Suprapubic skin (tissue), 4 donors: ENCODE results near the gene PRM2. TPM values are rescaled to one million over a fixed set of nuclear protein-coding genes. Genes with fewer than 3 reads are reported as not detected.

Experiments
- DNase-seq, 2 donors: peaks; one replicate each; pipeline ENCODE4 v3.0.0-alpha.2; 2019; ENCODE audit warnings: low spot score in 2 of 2
- H3K27ac ChIP-seq: fragments of 200-600 bp; sonication (generic); one replicate; pipeline ENCODE4 v1.5.1; 2019
- H3K27me3 ChIP-seq: fragments of 200-600 bp; sonication (generic); one replicate; pipeline ENCODE4 v1.5.1; 2019
- H3K36me3 ChIP-seq: fragments of 200-600 bp; sonication (generic); one replicate; pipeline ENCODE4 v1.5.1; 2019
- H3K4me1 ChIP-seq: fragments of 200-600 bp; sonication (generic); one replicate; pipeline ENCODE4 v1.5.1; 2019
- H3K4me3 ChIP-seq: fragments of 200-600 bp; sonication (generic); one replicate; pipeline ENCODE4 v1.5.1; 2019; ENCODE audit warnings: mild to moderate bottlenecking
- H3K9me3 ChIP-seq: fragments of 200-600 bp; sonication (generic); one replicate; pipeline ENCODE4 v1.5.1; 2019
- EP300 ChIP-seq: sonication (generic); formaldehyde crosslinking; IDR thresholded peaks from one replicate; pipeline ENCODE4 v1.6.1; 2017; ENCODE audit warnings: antibody characterized with exemption
- POLR2A ChIP-seq, 2 donors: fragments of 450-650 bp; IDR thresholded peaks; one replicate each; pipeline ENCODE4 v1.6.1; 2017; ENCODE audit warnings: antibody characterized with exemption in 2 of 2, mild to moderate bottlenecking in 2 of 2, moderate library complexity in 2 of 2
- POLR2AphosphoS5 ChIP-seq, 3 donors: sonication (generic); formaldehyde crosslinking; IDR thresholded peaks; one replicate each; pipeline ENCODE4 v1.6.1; 2017; ENCODE audit warnings: antibody characterized with exemption in 3 of 3
- WGBS: methylation state at CpG from one replicate; pipeline ENCODE4 v1.1.5; 2018; 5-methylcytosine and 5-hydroxymethylcytosine counted together
- total RNA-seq, 4 donors: library from RNA; depleted of rRNA; stranded (reverse); fragments of >200 nt; gene quantifications; one replicate each; pipeline ENCODE4 v1.1.0, GENCODE V29; 2016
- TF ChIP-seq, protein P1 (sequence below), 2 donors: fragments of 200-600 bp in 1 of 2; fragments of 450-650 bp in 1 of 2; sonication (generic) in 1 of 2; IDR thresholded peaks; one replicate each; pipeline ENCODE4 v1.5.1; 2016 to 2019; ENCODE audit warnings: antibody characterized with exemption in 2 of 2, mild to moderate bottlenecking in 1 of 2, moderate library complexity in 1 of 2

PRM2 gene
- total RNA-seq, 4 donors from 2014 or later: not detected

DNA sequence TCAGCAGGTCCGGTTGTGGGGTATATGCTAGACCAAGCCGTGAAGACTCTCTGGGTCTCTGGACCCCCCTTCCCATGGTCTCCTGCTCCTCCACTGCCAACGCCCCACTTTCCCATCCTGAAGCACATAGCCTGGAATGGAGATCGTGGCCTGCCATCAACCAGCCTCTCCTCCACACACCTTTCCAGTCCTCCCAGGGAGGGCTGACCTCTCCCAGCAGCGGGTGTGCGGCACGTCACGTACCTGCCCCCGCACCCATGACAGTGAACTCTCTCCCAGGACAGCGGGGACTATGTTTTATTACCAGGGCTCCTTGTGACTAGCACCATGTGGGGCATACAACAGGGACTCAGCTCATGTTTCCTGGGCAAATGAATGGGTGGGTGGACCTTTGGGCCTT lies 4.7 kb downstream of the PRM2 start:
- no peaks in the 10 kb centered on the region for H3K27me3 ChIP-seq
- no peaks in the 10 kb centered on the region for H3K36me3 ChIP-seq
- peaks cover 8% of the 10 kb centered on the region for H3K4me1 ChIP-seq
- H3K9me3 ChIP-seq: no peaks in the 10 kb centered on the region
- TF ChIP-seq POLR2AphosphoS5 (IDR thresholded peaks at IDR 0.05): no peak
- TF ChIP-seq, protein P1, sequence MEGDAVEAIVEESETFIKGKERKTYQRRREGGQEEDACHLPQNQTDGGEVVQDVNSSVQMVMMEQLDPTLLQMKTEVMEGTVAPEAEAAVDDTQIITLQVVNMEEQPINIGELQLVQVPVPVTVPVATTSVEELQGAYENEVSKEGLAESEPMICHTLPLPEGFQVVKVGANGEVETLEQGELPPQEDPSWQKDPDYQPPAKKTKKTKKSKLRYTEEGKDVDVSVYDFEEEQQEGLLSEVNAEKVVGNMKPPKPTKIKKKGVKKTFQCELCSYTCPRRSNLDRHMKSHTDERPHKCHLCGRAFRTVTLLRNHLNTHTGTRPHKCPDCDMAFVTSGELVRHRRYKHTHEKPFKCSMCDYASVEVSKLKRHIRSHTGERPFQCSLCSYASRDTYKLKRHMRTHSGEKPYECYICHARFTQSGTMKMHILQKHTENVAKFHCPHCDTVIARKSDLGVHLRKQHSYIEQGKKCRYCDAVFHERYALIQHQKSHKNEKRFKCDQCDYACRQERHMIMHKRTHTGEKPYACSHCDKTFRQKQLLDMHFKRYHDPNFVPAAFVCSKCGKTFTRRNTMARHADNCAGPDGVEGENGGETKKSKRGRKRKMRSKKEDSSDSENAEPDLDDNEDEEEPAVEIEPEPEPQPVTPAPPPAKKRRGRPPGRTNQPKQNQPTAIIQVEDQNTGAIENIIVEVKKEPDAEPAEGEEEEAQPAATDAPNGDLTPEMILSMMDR (IDR thresholded peaks at IDR 0.05): no peak
- TF ChIP-seq POLR2A (IDR thresholded peaks at IDR 0.05): no peak
- no peak for TF ChIP-seq EP300
- DNase-seq: no peak
- 100% methylated on average over 10 of the region's 10 CpGs for WGBS
- no peak overlapping the region for H3K27ac ChIP-seq
- H3K4me3 ChIP-seq: no peak overlapping the region

DNA sequence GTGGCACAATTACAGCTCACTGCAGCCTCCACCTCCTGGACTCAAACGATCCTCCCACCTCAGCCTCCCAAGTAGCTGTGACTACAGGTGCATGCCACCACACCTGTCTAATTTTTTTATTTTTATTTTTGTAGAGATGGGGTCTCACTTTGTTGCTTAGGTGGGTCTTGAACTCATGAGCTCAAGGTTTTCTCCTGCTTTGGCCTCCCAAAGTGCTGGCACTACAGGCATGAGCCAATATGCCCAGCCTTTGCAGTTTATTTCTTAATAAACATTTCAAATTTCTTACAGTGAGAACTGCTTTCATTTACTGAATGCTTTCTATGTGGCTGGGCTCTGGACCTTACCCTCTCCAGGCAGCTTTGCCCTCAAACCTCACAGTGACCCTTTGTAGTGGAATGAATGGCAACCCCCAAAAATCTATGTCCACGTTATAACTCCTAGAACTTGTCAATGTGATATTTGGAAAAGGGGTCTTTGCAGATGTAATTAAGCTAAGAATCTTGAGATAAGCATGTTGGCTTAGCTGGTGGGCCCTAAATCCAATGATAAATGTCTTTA lies 5.6 kb downstream of the PRM2 start:
- no peaks in the 10 kb centered on the region for H3K36me3 ChIP-seq
- no peak overlapping the region for H3K4me3 ChIP-seq
- 94% methylated on average over 2 of the region's 2 CpGs for WGBS
- no peak overlapping the region for H3K27ac ChIP-seq
- peaks cover 8% of the 10 kb centered on the region for H3K4me1 ChIP-seq
- no peaks in the 10 kb centered on the region for H3K9me3 ChIP-seq
- DNase-seq: no peak
- H3K27me3 ChIP-seq: no peaks in the 10 kb centered on the region
- no peak for TF ChIP-seq POLR2AphosphoS5 (IDR thresholded peaks at IDR 0.05)
- TF ChIP-seq EP300: no peak
- no peak for TF ChIP-seq POLR2A (IDR thresholded peaks at IDR 0.05)
- TF ChIP-seq, protein P1 (IDR thresholded peaks at IDR 0.05): no peak

DNA sequence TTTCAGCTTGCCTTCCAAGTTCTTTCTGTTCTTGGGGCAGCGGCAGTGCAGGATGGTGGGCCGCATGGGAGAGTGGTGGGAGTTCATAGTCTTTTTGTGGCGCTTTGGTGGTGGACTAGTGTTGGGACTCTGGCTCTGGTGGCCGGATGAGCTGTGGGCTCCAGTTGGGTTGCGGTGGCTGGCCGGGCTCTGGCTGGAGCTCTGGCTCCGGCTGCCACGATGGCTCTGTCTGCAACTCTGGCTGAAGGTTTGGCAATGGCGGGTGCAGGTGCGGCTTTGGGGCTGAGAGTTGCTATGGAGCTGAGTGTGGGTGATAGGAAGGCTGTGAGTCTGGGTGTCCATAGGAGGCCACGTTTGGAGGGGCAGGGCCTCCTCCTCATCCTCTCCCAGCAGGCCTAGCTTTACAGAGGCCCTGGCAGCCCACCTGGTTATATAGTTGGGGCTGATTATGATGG lies 7.3 kb downstream of the PRM2 start, which contains the start of gene TNP2:
TSS of gene TNP2 (minus strand) at position 405 of the 455 bp plus-strand sequence. CDS start at position 342, 63 bp downstream.
- H3K36me3 ChIP-seq: no peaks in the 10 kb centered on the region
- no peak for TF ChIP-seq EP300
- TF ChIP-seq POLR2AphosphoS5 (IDR thresholded peaks at IDR 0.05): no peak
- TF ChIP-seq, protein P1 (IDR thresholded peaks at IDR 0.05): no peak
- no peak for TF ChIP-seq POLR2A (IDR thresholded peaks at IDR 0.05)
- no peaks in the 10 kb centered on the region for H3K9me3 ChIP-seq
- no peak for DNase-seq
- peaks cover 8% of the 10 kb centered on the region for H3K4me1 ChIP-seq
- 92% methylated on average over 11 of the region's 11 CpGs for WGBS
- H3K4me3 ChIP-seq: no peak within 1 kb of the TSS
- H3K27me3 ChIP-seq: no peaks in the 10 kb centered on the region
- H3K27ac ChIP-seq: no peak within 1 kb of the TSS

DNA sequence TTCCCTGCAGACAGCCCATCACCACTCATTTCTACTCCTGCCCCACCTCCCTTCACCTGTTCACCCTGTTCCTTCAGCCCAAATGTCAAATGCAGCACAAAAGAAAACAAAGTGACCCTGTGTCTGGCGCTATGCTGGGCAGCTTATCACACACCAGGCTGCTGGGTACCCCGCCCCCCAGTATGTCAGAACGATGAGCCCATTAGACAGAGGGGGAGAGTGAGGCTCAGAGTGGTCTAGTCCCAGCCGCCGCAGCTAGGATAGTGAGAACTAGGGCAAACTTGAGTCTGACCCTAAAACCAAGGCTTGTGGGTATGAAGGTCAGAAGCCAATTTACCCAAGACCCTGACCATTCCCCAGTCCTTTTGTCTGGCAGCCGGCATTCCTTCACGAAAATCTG lies 11.2 kb downstream of the PRM2 start:
- no peaks in the 10 kb centered on the region for H3K4me1 ChIP-seq
- H3K36me3 ChIP-seq: no peaks in the 10 kb centered on the region
- no peak overlapping the region for H3K27ac ChIP-seq
- H3K27me3 ChIP-seq: no peaks in the 10 kb centered on the region
- H3K9me3 ChIP-seq: no peaks in the 10 kb centered on the region
- no peak overlapping the region for H3K4me3 ChIP-seq
- no peak for DNase-seq
- 94% methylated on average over 7 of the region's 7 CpGs for WGBS
- TF ChIP-seq EP300 (no peak), POLR2A (IDR thresholded peaks at IDR 0.05) (no peak), POLR2AphosphoS5 (IDR thresholded peaks at IDR 0.05) (no peak)
- TF ChIP-seq, protein P1 (IDR thresholded peaks at IDR 0.05): no peak

DNA sequence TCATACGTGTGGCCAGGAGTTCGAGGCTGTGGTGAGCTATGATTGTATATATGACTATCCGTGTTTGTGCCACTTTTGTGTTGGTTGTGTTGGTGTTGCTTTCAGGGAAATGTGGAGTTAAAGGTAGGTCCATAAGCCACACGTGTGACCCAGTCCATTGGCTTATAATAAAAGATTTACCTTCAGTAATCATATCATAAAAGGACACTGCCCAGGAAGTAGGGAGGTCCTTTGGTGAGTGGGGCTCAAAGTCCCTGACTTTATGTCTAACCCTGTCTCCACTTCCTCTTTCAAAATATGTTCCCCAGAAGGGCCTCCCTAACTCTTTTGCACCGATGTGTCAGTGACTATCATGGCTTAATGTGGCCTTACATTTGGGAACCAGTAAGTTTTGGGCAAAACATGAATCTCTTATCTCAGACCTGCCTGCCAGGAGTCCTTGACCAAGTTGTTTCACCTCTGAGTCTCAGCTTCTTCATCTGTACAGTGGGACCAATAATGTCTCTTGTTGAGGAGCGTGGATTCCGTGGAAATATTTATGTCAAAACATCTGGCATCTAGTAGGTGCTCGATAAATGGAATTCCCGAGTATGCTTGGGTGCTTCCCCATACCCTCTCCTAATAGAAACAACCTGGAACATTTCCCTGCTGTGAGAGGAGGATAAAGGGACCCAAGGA lies 12.0 kb downstream of the PRM2 start:
- no peak for DNase-seq
- Histone ChIP-seq H3K36me3 (no peaks in the 10 kb centered on the region), H3K4me1 (peaks cover 4% of the 10 kb centered on the region), H3K4me3 (no peak overlapping the region), H3K9me3 (no peaks in the 10 kb centered on the region), H3K27ac (no peak overlapping the region), H3K27me3 (no peaks in the 10 kb centered on the region)
- WGBS: 82% methylated on average over 9 of the region's 9 CpGs
- TF ChIP-seq POLR2A (IDR thresholded peaks at IDR 0.05) (no peak), EP300 (no peak), POLR2AphosphoS5 (IDR thresholded peaks at IDR 0.05) (no peak)
- TF ChIP-seq, protein P1 (IDR thresholded peaks at IDR 0.05): no peak
